ENCODE results near the gene CLEC4D. TPM values are rescaled to one million over a fixed set of nuclear protein-coding genes. Genes with fewer than 3 reads are reported as not detected.

CLEC4D gene
- total and polyA plus RNA-seq, 2 of the 8 experiments (the other 6 are each of a cell fraction or from before 2014, with no cell fraction given), result 0.14 TPM; not detected in 1

DNA sequence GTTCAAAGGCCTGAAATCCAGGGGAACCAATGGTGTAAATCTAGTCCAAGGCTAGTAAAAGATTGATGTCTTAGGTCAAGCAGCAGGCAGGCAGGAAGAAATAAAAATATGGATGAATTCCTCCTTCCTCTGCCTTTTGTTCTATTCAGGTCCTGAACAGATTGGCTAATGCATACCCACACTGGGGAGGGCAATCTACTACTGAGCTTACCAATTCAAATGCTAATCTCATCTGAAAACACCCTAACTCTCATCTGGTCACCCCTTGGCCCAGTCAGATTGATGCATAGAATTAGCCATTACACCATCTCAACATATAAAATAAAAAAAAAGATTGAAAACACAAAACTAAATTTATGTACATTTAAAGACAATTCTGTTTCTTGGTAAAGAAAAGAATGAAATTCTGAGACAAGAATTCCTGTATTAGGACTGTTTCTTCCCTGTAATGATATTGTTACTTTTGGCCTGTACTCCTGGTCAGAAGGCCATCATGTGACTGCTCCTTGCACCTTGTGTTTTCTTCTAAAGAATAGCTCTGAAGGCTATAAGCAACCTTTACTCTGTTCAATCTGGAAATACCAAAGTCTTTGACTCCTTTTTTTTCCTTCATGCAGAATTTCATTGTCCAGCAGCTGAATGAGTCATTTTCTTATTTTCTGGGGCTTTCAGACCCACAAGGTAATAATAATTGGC is 37.6 kb upstream of the CLEC4D start:
- Histone ChIP-seq H4K20me1 (replicated peaks in 1 of 2; ENCODE audit: control insufficient read depth in 1 of 2, insufficient read depth in 2 of 2, low read length in 2 of 2) (no peaks in the 10 kb centered on the region), H4K91ac (replicated peaks; ENCODE audit: insufficient read length, low read length) (peak overlapping the region; percentile 90), H3K9ac (replicated peaks in 1 of 4; ENCODE audit: extremely low read depth in 1 of 4, low read depth in 3 of 4, low read length in 3 of 4) (no peak overlapping the region), H2AK5ac (ENCODE audit: low read depth, low read length) (0 out of 2 replicates have a peak overlapping the region, but pooled peaks have one; percentile 70), H3K27ac (ENCODE audit: low read depth, low read length) (no peak overlapping the region), H2BK12ac (ENCODE audit: low read depth, low read length) (peak overlapping the region; percentile 71; the same call in 1 of the 2 replicates), H2AFZ (ENCODE audit: low read length) (no peak overlapping the region), H2BK15ac (ENCODE audit: low read length) (no peak overlapping the region), H3K4me1 (replicated peaks in 1 of 4; ENCODE audit: control insufficient read depth in 3 of 4, insufficient read depth in 4 of 4, low read length in 3 of 4) (peaks cover 0 to 5% (median 2%) of the 10 kb centered on the region in 4 experiments; a peak in 3 of 7 replicates), H3K4me3 (ENCODE audit: extremely low read depth in 1 of 4, insufficient read depth in 2 of 4, low read depth in 3 of 4, low read length in 4 of 4) (peak overlapping the region in 1 of 4 experiments; percentile 31; a peak in 1 of 8 replicates), H3K23me2 (ENCODE audit: low read depth, low read length) (no peaks in the 10 kb centered on the region), H3K14ac (ENCODE audit: insufficient read length) (no peak overlapping the region), H4K8ac (ENCODE audit: extremely low read depth, insufficient read depth, low read length) (no peak overlapping the region), H2BK20ac (ENCODE audit: low read length) (peak overlapping the region; percentile 95; the same call in 1 of the 2 replicates), H3K36me3 (ENCODE audit: control insufficient read depth in 2 of 4, insufficient read depth in 4 of 4, low read length in 3 of 4) (no peaks in the 10 kb centered on the region; a peak in 1 of 8 replicates), H3K18ac (ENCODE audit: extremely low read depth, low read length) (peak overlapping the region; percentile 55; the same call in 1 of the 2 replicates), H3K79me1 (ENCODE audit: low read depth, low read length) (no peaks in the 10 kb centered on the region), H2BK120ac (replicated peaks; ENCODE audit: low read depth, low read length) (peak overlapping the region; percentile 96), H2BK5ac (ENCODE audit: low read depth, low read length) (peak overlapping the region; percentile 88; the same call in 1 of the 2 replicates), H3K56ac (replicated peaks; ENCODE audit: insufficient read length, low read depth, low read length) (no peak overlapping the region), H3K79me2 (ENCODE audit: control insufficient read depth in 1 of 2, insufficient read depth in 2 of 2, low read length in 2 of 2) (no peaks in the 10 kb centered on the region), H3K9me3 (ENCODE audit: insufficient read depth in 2 of 2, low read depth in 1 of 2, low read length in 1 of 2) (no peaks in the 10 kb centered on the region), H4K5ac (ENCODE audit: insufficient read length, low read depth, low read length) (peak overlapping the region; percentile 44), H3K4me2 (ENCODE audit: insufficient read depth in 1 of 2, low read depth in 2 of 2, low read length in 2 of 2) (peak overlapping the region; percentile 37 to 65; a peak in 3 of 4 replicates), H3K27me3 (replicated peaks in 1 of 4; ENCODE audit: control insufficient read depth in 3 of 4, extremely low read depth in 1 of 4, insufficient read depth in 3 of 4, low read length in 3 of 4) (no peaks in the 10 kb centered on the region), H3K4ac (replicated peaks; ENCODE audit: insufficient read length, low read depth, low read length) (peak overlapping the region; percentile 27), H3K23ac (ENCODE audit: insufficient read length) (no peak overlapping the region)
- POLR2A ChIA-PET (ENCODE audit: partially characterized antibody), result interaction anchor here (1.2 kb wide), 1 partner anchor 589 kb away, joined by 3 read pairs; no protein-coding TSS in a partner anchor
- FAIRE-seq, result no peak
- DNase-seq (ENCODE audit: low read depth in 1 of 2, low spot score in 2 of 2), result no peak
- CTCF ChIA-PET (ENCODE audit: partially characterized antibody), result interaction anchor here (0.7 kb wide), 1 partner anchor 20 kb away, joined by 3 read pairs; no protein-coding TSS in a partner anchor
- TF ChIP-seq BRCA1 (IDR thresholded peaks at IDR 0.05; ENCODE audit: low read depth, low read length) (no peak), POU5F1 (IDR thresholded peaks at IDR 0.05; ENCODE audit: low read depth, low read length) (0 out of 2 replicates have a peak, but pooled peaks have one; percentile 34), HDAC6 (IDR thresholded peaks at IDR 0.05; ENCODE audit: low read depth, low read length) (no peak), TEAD4 (IDR thresholded peaks at IDR 0.05; ENCODE audit: low read depth, low read length) (0 out of 2 replicates have a peak, but pooled peaks have one; percentile 31)
- TF ChIP-seq, protein P1, sequence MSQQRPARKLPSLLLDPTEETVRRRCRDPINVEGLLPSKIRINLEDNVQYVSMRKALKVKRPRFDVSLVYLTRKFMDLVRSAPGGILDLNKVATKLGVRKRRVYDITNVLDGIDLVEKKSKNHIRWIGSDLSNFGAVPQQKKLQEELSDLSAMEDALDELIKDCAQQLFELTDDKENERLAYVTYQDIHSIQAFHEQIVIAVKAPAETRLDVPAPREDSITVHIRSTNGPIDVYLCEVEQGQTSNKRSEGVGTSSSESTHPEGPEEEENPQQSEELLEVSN (IDR thresholded peaks at IDR 0.05), result no peak

Measured in H1 (cell line).